SH-SY5Y (cell line): ENCODE data around the gene CERCAM.

Source experiments
- GATA2 ChIP-seq: IDR thresholded peaks from 2 replicates; pipeline ENCODE4 v1.6.1; 2011; ENCODE audit warnings: mild to moderate bottlenecking, low read depth, low read length
- GATA3 ChIP-seq: IDR thresholded peaks from 2 replicates; pipeline ENCODE4 v1.6.1; 2011; ENCODE audit warnings: low read depth, mild to moderate bottlenecking, low read length, moderate library complexity

DNA sequence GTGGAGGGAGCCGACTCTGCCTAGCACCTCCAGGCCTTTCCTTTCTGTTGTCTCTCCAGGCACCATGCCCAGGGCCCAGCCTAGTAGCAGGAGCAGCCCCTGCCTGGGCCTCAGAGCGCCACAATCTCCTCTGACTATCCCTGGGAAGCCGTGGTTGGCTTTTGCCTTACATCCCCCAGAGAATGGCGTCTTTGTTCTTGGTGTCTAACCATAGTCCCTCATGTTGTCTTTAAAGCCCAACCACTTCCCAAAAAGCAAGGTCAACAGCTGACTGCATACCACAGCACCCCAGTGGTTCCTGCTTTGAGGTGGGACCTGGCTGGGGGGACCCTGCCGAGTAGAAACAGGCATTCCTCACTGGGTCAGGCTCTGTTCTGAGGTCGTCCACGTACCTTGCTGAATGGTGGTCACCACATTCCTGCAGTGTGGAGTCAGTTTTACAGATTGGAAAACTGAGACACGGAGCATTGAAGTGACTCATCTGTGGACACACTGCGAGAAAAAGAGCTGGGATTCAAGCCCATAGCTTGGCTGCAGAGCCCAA is 13.7 kb upstream of the CERCAM start:
- TF ChIP-seq GATA2 (no peak), GATA3 (no peak)
